Measurements from ENCODE around the gene AGK.
"Not testable (repeated sequence)": the region's sequence is repeated elsewhere in the genome, so short reads cannot be mapped to it uniquely, and the experiment has no call there.

Gene AGK

DNA sequence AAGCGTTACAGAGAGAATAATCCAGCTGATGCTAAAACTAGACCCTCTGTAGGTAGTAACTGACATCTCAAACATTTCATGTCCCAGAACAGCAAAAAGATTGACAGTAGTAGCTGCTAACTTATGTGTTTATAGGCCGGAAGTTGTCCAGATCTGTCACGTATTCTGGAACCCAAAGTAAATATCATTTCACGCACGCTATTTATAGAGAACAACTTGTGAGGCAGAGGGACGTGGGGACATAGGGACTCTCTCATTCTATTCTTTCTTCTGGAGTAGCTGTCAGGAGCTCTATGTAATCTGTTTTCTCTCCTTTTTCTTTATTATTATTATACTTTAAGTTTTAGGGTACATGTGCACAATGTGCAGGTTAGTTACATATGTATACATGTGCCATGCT is 22.3 kb downstream of the AGK start:
- no peak overlapping the region for H3K4me3 ChIP-seq (replicated peaks; ENCODE audit: low read depth, low read length)
- DNase-seq (ENCODE audit: extremely low read depth, low read depth), result no peak
- TF ChIP-seq, protein P1, sequence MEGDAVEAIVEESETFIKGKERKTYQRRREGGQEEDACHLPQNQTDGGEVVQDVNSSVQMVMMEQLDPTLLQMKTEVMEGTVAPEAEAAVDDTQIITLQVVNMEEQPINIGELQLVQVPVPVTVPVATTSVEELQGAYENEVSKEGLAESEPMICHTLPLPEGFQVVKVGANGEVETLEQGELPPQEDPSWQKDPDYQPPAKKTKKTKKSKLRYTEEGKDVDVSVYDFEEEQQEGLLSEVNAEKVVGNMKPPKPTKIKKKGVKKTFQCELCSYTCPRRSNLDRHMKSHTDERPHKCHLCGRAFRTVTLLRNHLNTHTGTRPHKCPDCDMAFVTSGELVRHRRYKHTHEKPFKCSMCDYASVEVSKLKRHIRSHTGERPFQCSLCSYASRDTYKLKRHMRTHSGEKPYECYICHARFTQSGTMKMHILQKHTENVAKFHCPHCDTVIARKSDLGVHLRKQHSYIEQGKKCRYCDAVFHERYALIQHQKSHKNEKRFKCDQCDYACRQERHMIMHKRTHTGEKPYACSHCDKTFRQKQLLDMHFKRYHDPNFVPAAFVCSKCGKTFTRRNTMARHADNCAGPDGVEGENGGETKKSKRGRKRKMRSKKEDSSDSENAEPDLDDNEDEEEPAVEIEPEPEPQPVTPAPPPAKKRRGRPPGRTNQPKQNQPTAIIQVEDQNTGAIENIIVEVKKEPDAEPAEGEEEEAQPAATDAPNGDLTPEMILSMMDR (IDR thresholded peaks at IDR 0.05; ENCODE audit: low read depth, low read length, missing control alignments), result no peak

DNA sequence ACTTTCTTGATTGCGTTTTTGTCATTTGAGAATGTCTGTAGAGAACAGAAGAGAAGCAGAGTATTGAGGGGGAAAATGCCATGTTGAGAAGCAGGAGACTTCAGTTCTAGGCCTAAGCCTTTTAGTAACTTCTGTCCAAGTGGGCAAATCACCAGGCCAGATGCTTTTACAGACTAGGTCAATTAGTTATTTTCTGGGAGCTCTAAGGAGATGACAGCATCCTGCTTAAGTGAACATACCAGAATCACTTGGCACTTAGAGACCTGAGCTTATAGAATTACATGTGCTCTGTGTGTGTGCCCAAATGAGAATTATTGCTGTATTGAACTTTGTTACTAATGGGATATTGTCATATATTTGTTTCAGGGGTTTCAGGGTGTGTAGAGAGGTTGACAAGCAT is 24.0 kb downstream of the AGK start:
- no peak overlapping the region for H3K4me3 ChIP-seq (replicated peaks; ENCODE audit: low read depth, low read length)
- TF ChIP-seq, protein P1 (IDR thresholded peaks at IDR 0.05; ENCODE audit: low read depth, low read length, missing control alignments), result no peak
- DNase-seq (ENCODE audit: extremely low read depth, low read depth), result no peak

DNA sequence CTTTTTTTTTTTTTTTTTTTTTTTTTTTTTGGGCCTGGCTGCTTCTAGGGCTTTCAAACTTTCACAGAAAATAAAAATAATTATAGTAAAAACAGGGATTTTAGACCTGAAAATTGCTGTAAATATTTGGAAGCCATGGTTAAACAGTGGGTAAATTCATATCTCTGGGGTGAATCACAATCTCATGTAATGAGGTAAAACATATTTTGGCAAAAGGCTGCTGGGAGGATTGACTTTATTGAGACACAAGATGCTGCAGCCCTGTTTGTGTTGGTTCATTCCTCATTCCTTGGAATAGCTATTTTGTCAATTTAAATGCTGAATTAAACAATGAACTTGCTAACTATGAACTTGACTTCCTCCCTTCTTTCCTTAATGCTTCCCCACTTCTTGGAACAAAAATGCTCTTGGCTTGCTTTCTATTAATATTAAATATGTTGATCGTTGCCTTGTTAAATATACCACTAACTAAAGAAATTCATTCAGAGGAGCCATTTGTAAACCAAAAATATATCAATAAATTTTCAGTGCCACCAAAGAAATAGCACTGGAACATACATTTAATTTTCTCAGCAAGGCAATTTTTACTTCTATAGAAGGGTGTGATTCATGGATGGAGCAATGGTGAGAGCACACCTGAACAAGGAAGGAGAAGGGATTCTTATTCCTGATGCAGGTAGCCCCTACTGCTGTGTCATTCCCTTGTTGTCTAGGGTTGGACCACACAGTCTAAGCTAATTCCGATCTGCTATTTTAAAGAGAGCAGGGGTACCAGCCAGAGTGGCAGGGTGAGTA is 24.6 kb downstream of the AGK start:
- TF ChIP-seq, protein P1 (IDR thresholded peaks at IDR 0.05; ENCODE audit: low read depth, low read length, missing control alignments), result no peak

DNA sequence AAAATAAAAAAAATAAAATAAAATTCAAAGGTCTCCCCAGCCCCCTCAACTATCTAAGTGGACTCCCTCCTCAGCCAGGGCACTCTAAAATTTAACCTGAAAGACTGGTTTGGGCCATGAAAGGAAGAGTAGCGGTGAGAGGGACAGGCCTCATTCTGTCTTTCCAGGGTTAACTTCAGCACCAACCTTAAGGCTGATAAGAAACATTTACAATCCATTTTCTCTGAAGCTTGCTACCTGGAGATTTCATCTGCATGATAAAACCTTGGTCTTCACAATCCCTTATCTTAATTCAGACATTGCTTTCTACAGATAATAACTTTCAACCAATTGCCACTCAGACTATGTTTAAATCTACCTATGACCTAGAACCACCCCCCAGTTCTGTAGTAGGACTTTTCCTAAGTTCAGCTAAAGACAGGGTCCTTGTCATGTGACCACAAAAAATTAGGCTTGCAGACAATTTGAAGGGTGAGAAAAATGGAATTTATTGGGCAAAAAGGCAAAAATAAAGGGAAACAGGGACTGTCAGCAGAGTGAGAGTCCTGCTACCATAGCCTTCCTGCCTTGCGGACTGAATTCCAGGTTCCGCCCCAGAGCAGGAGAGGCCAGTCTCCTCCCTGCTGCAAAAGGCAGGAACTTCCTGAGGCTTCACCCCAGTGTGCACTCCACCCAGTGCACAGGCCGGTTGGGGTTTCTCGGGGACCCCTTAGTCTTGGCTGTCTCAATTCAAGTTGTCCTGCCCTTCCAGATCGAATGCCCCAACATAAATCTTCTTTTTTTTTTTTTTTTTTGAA is 26.0 kb downstream of the AGK start:
- DNase-seq (ENCODE audit: extremely low read depth, low read depth), result no peak

More for the DNA sequence above, 24.6 kb downstream of the AGK start:
- H3K4me3 ChIP-seq (replicated peaks; ENCODE audit: low read depth, low read length), result no peak overlapping the region
- DNase-seq (ENCODE audit: extremely low read depth, low read depth), result no peak

DNA sequence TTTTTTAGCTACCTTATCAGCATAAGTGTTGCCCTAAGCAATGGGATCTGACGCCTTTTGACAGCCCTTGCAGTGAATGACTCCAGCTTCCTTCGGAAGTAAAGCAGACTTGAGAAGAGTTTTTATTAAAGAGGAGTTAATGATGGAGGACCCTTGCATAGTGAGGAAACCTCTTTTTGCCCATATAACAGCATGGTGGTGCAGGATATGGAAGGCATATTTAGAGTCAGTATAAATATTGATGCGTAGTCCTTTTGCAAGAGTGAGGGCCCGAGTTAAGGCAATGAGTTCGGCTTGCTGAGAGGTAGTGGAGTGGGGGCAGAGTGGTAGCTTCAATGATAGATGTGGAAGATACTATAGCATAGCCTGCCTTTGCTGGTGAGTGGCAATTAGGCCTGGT is 28.7 kb downstream of the AGK start:
- DNase-seq (ENCODE audit: extremely low read depth, low read depth); H3K4me3 ChIP-seq (replicated peaks; ENCODE audit: low read depth, low read length): not testable (repeated sequence)

More for the DNA sequence above, 26.0 kb downstream of the AGK start:
- H3K4me3 ChIP-seq (replicated peaks; ENCODE audit: low read depth, low read length), result no peak overlapping the region
- TF ChIP-seq, protein P1 (IDR thresholded peaks at IDR 0.05; ENCODE audit: low read depth, low read length, missing control alignments), result no peak

DNA sequence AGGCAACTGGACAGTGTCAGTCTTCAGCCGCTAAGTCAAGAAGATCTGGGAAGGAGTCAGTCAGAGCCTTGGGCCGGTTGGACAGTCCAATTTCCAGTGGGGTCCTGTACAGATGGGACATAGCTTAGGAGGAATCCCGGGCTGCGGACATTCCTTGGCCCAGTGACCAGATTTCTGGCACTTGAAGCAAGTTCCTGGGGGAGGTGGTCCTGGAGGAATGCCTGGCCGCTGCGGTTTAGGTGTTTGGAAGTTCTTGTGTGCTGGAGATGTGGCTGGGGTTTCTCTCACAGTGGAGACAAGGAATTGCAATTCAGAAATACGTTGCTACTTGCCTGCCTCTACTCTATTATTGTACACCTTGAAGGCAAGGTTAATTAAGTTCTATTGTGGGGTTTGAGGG is 30.9 kb downstream of the AGK start:
- not testable (repeated sequence) for H3K4me3 ChIP-seq (replicated peaks; ENCODE audit: low read depth, low read length); DNase-seq (ENCODE audit: extremely low read depth, low read depth)

DNA sequence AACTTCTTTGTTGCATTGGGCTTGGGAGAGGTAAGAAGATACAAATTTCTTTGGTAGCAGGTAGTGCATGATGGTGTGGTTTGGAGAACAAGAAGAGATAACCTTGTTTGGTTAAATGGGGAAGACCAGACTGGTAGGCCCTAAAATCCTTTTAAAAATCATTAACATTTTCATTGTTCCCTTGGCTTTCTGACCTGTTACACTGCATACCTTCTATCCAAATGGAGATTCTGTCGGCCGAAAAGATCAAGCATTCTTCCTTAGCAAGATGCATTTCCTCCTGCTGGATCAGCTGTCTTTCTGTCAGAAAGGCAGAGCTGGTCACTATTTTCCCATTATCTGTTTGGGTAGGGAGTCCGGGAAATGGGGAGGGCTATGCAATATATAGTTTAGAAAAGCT is 33.7 kb downstream of the AGK start:
- no peak overlapping the region for H3K4me3 ChIP-seq (replicated peaks; ENCODE audit: low read depth, low read length)
- TF ChIP-seq, protein P1 (IDR thresholded peaks at IDR 0.05; ENCODE audit: low read depth, low read length, missing control alignments), result no peak
- no peak for DNase-seq (ENCODE audit: extremely low read depth, low read depth)

All from HFF-Myc (cell line).